H9 (cell line): ENCODE results near the gene MEPCE. TPM values are rescaled to one million over a fixed set of nuclear protein-coding genes. Genes with fewer than 3 reads are reported as not detected.

Source experiments
- DNase-seq: peaks from one replicate; pipeline ENCODE4 v3.0.0-alpha.2; 2017
- H2AFZ ChIP-seq: one replicate; pipeline ENCODE4 v1.6.1; 2013; ENCODE audit warnings: mild to moderate bottlenecking, low read length, control low read depth, moderate library complexity
- H2AK5ac ChIP-seq: 2 replicates; pipeline ENCODE4 v1.6.1; 2013; ENCODE audit warnings: low read length, control low read depth, mixed read lengths; ENCODE audit not compliant: insufficient read length
- H2BK120ac ChIP-seq: one replicate; pipeline ENCODE4 v1.6.1; 2013; ENCODE audit warnings: low read depth, mild to moderate bottlenecking, low read length, control low read depth, inconsistent platforms; ENCODE audit not compliant: poor library complexity, severe bottlenecking
- H2BK12ac ChIP-seq: 2 replicates; pipeline ENCODE4 v1.6.1; 2013; ENCODE audit warnings: low read length, control low read depth, mixed read lengths, low read depth; ENCODE audit not compliant: insufficient read length
- H2BK15ac ChIP-seq: 2 replicates; pipeline ENCODE4 v1.6.1; 2013; ENCODE audit warnings: low read depth, low read length, control low read depth
- H2BK20ac ChIP-seq: one replicate; pipeline ENCODE4 v1.6.1; 2013; ENCODE audit warnings: low read depth, mild to moderate bottlenecking, low read length, control low read depth, inconsistent platforms; ENCODE audit not compliant: poor library complexity, severe bottlenecking
- H2BK5ac ChIP-seq: 2 replicates; pipeline ENCODE4 v1.6.1; 2013; ENCODE audit warnings: low read length, control low read depth, mixed read lengths; ENCODE audit not compliant: insufficient read length
- H3K14ac ChIP-seq: 2 replicates; pipeline ENCODE4 v1.6.1; 2013; ENCODE audit warnings: low read length, control low read depth; ENCODE audit not compliant: insufficient read depth
- H3K18ac ChIP-seq: 2 replicates; pipeline ENCODE4 v1.6.1; 2013; ENCODE audit warnings: low read depth, mild to moderate bottlenecking, mixed read lengths, low read length, control low read depth; ENCODE audit not compliant: insufficient read length
- H3K23ac ChIP-seq: 2 replicates; pipeline ENCODE4 v1.6.1; 2013; ENCODE audit warnings: low read length, control low read depth, mixed read lengths, low read depth; ENCODE audit not compliant: insufficient read length
- H3K23me2 ChIP-seq: 2 replicates; pipeline ENCODE4 v1.6.1; 2013; ENCODE audit warnings: low read depth, mild to moderate bottlenecking, mixed read lengths, low read length, control low read depth; ENCODE audit not compliant: insufficient read length, poor library complexity, severe bottlenecking
- H3K27ac ChIP-seq: 2 replicates; pipeline ENCODE4 v1.5.1; 2013; ENCODE audit warnings: low read length, control low read depth, mixed read lengths, low read depth; ENCODE audit not compliant: insufficient read length
- H3K27me3 ChIP-seq: 2 replicates; pipeline ENCODE4 v1.6.1; 2013; ENCODE audit warnings: low read length, control low read depth, inconsistent platforms; ENCODE audit not compliant: insufficient read depth
- H3K4ac ChIP-seq: 2 replicates; pipeline ENCODE4 v1.6.1; 2013; ENCODE audit warnings: low read depth, mild to moderate bottlenecking, control low read depth, inconsistent platforms, low read length, moderate library complexity
- H3K4me1 ChIP-seq: 2 replicates; pipeline ENCODE4 v1.6.1; 2013; ENCODE audit warnings: low read length, control low read depth, inconsistent platforms; ENCODE audit not compliant: insufficient read depth
- H3K4me2 ChIP-seq: 2 replicates; pipeline ENCODE4 v1.6.1; 2013; ENCODE audit warnings: low read length, control low read depth, mixed read lengths; ENCODE audit not compliant: insufficient read length, insufficient read depth
- H3K56ac ChIP-seq: 2 replicates; pipeline ENCODE4 v1.6.1; 2013; ENCODE audit warnings: low read depth, mild to moderate bottlenecking, mixed read lengths, low read length, control low read depth; ENCODE audit not compliant: insufficient read length
- H3K79me1 ChIP-seq: 2 replicates; pipeline ENCODE4 v1.6.1; 2013; ENCODE audit warnings: low read depth, mild to moderate bottlenecking, moderate library complexity, low read length, control low read depth, inconsistent platforms; ENCODE audit not compliant: insufficient read depth, poor library complexity, severe bottlenecking
- H3K79me2 ChIP-seq: 2 replicates; pipeline ENCODE4 v1.6.1; 2013; ENCODE audit warnings: low read length, control low read depth, inconsistent platforms; ENCODE audit not compliant: insufficient read depth
- H3K9ac ChIP-seq: 2 replicates; pipeline ENCODE4 v1.6.1; 2013; ENCODE audit warnings: low read length, control low read depth, mixed read lengths; ENCODE audit not compliant: insufficient read length; ENCODE audit errors: extremely low read depth
- H3K9me3 ChIP-seq: one replicate; pipeline ENCODE4 v1.6.1; 2013; ENCODE audit warnings: low read depth, low read length, inconsistent platforms; ENCODE audit not compliant: control insufficient read depth
- H3T11ph ChIP-seq: one replicate; pipeline ENCODE4 v1.6.1; 2013; ENCODE audit warnings: mild to moderate bottlenecking, low read length, control low read depth, inconsistent platforms
- H4K20me1 ChIP-seq: one replicate; pipeline ENCODE4 v1.6.1; 2013; ENCODE audit not compliant: control insufficient read depth, insufficient read length, insufficient read depth
- H4K5ac ChIP-seq: 2 replicates; pipeline ENCODE4 v1.6.1; 2013; ENCODE audit warnings: low read depth, mild to moderate bottlenecking, mixed read lengths, low read length, control low read depth; ENCODE audit not compliant: insufficient read length
- H4K8ac ChIP-seq: replicated peaks from 2 replicates; pipeline ENCODE4 v1.6.1; 2013; ENCODE audit warnings: low read length, control low read depth, mixed read lengths, low read depth; ENCODE audit not compliant: insufficient read length
- H4K91ac ChIP-seq: 2 replicates; pipeline ENCODE4 v1.6.1; 2013; ENCODE audit warnings: low read depth, mild to moderate bottlenecking, moderate library complexity, mixed read lengths, low read length, control low read depth; ENCODE audit not compliant: insufficient read length
- H3K27ac Mint-ChIP-seq, 3 experiments: 2 replicates in 2 of 3; 3 replicates in 1 of 3; pipeline ENCODE4 v1.8.0; 2020 to 2021; ENCODE audit warnings: mixed read lengths in 3 of 3, mild to moderate bottlenecking in 1 of 3, moderate library complexity in 1 of 3
- H3K27me3 Mint-ChIP-seq: 2 replicates; pipeline ENCODE4 v1.8.0; 2021; ENCODE audit warnings: low read depth, mild to moderate bottlenecking, moderate library complexity, mixed read lengths
- H3K36me3 Mint-ChIP-seq, 3 experiments: 2 replicates in 2 of 3; 3 replicates in 1 of 3; pipeline ENCODE4 v1.8.0; 2020 to 2021; ENCODE audit warnings: low read depth in 3 of 3, mixed read lengths in 3 of 3; ENCODE audit not compliant: insufficient read depth in 1 of 3
- H3K4me1 Mint-ChIP-seq, 2 experiments: 2 replicates each; pipeline ENCODE4 v1.8.0; 2020; ENCODE audit warnings: mixed read lengths in 2 of 2
- H3K4me3 Mint-ChIP-seq, 2 experiments: 2 replicates in 1 of 2; 3 replicates in 1 of 2; pipeline ENCODE4 v1.8.0; 2020 to 2021; ENCODE audit warnings: mild to moderate bottlenecking in 2 of 2, mixed read lengths in 2 of 2, moderate library complexity in 1 of 2
- H3K9me3 Mint-ChIP-seq, 2 experiments: 2 replicates in 1 of 2; 3 replicates in 1 of 2; pipeline ENCODE4 v1.8.0; 2020; ENCODE audit warnings: mild to moderate bottlenecking in 2 of 2, mixed read lengths in 2 of 2, moderate library complexity in 1 of 2
- WGBS: extraction: QIAGEN DNeasy Blood & Tissue Kit; methylation state at CpG from one replicate; pipeline ENCODE4 v1.1.7; 2013; ENCODE audit warnings: missing lambda C conversion rate, low lambda C conversion rate, mixed read lengths; ENCODE audit not compliant: insufficient read length; ENCODE audit errors: extremely low coverage; 5-methylcytosine and 5-hydroxymethylcytosine counted together
- total RNA-seq: library from RNA; stranded (reverse); gene quantifications from 2 replicates; pipeline ENCODE4 v1.2.1, GENCODE V29; 2021
- TF ChIP-seq, protein P1 (sequence below): fragments of 200-600 bp; sonication (generic); conservative IDR thresholded peaks from 3 replicates; pipeline ENCODE4 v1.8.0; 2021; ENCODE audit warnings: antibody characterized with exemption, mild to moderate bottlenecking

MEPCE gene
- total RNA-seq, 1 experiment from 2014 or later = 68.0 TPM

DNA sequence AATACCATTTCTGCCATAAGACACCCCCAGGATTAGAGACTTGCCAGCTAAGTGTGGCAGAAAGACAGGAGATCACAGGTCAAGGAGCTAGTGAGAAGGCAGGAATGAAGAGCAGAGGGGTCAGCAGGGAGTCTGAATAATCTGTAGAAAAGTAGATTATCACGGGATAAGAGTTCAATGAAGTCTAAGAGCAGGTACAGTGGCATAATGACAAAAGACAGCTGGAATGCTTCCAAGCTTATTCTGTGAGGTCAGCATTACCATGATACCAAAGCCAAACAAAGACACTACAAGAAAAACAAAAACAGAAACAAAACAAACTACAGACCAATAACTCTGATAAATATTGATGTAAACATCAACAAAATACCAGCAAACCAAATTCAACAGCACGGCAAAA lies 35.6 kb upstream of the MEPCE start:
- peaks cover 27% of the 10 kb centered on the region for H3K27me3 Mint-ChIP-seq
- no CpG with 5 or more reads among the region's 2 CpGs for WGBS
- Histone ChIP-seq H2BK5ac (no peak overlapping the region), H4K91ac (no peak overlapping the region), H2BK120ac (no peak overlapping the region), H4K8ac (no peak overlapping the region), H3K79me2 (no peaks in the 10 kb centered on the region), H3K14ac (no peak overlapping the region), H3K4ac (no peak overlapping the region), H3K23me2 (peaks cover 2% of the 10 kb centered on the region), H3T11ph (no peak overlapping the region), H2AK5ac (no peak overlapping the region), H3K18ac (no peak overlapping the region), H3K27me3 (no peaks in the 10 kb centered on the region), H3K56ac (no peak overlapping the region), H2BK12ac (no peak overlapping the region), H4K20me1 (no peaks in the 10 kb centered on the region), H4K5ac (no peak overlapping the region), H2AFZ (no peak overlapping the region), H3K23ac (no peak overlapping the region), H3K4me2 (no peak overlapping the region), H3K79me1 (no peaks in the 10 kb centered on the region), H2BK20ac (no peak overlapping the region), H3K4me1 (no peaks in the 10 kb centered on the region), H2BK15ac (no peak overlapping the region), H3K27ac (no peak overlapping the region), H3K9ac (no peak overlapping the region), H3K9me3 (no peaks in the 10 kb centered on the region)
- H3K9me3 Mint-ChIP-seq = no peaks in the 10 kb centered on the region
- H3K4me1 Mint-ChIP-seq = peaks cover 20 to 42% of the 10 kb centered on the region in 2 experiments
- DNase-seq = no peak
- H3K27ac Mint-ChIP-seq = no peak overlapping the region
- H3K4me3 Mint-ChIP-seq = no peak overlapping the region
- H3K36me3 Mint-ChIP-seq = no peaks in the 10 kb centered on the region
- TF ChIP-seq, protein P1, sequence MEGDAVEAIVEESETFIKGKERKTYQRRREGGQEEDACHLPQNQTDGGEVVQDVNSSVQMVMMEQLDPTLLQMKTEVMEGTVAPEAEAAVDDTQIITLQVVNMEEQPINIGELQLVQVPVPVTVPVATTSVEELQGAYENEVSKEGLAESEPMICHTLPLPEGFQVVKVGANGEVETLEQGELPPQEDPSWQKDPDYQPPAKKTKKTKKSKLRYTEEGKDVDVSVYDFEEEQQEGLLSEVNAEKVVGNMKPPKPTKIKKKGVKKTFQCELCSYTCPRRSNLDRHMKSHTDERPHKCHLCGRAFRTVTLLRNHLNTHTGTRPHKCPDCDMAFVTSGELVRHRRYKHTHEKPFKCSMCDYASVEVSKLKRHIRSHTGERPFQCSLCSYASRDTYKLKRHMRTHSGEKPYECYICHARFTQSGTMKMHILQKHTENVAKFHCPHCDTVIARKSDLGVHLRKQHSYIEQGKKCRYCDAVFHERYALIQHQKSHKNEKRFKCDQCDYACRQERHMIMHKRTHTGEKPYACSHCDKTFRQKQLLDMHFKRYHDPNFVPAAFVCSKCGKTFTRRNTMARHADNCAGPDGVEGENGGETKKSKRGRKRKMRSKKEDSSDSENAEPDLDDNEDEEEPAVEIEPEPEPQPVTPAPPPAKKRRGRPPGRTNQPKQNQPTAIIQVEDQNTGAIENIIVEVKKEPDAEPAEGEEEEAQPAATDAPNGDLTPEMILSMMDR = no peak
